ENCODE data around the gene NOP58. TPM values are rescaled to one million over a fixed set of nuclear protein-coding genes. Genes with fewer than 3 reads are reported as not detected.

Gene NOP58
- 10 to 100 TPM; 86.8 to 88.7 TPM for total RNA-seq

GRCh38 chr2:202265467-202266277 is at the start of gene NOP58:
NOP58 (plus strand) TSS chr2:202265763; CDS start chr2:202265942, 179 bp downstream.

GRCh38 chr2:202238234-202239197 is 27.0 kb upstream of the NOP58 start, which contains the start of gene SUMO1:
SUMO1 (minus strand) TSS chr2:202238597; CDS start chr2:202238451, 146 bp downstream.

Other genes starting within 250 kb of the NOP58 start
- under 1 TPM; 0.63 to 0.93 TPM for gene FZD7, start 231.9 kb upstream of the NOP58 start, total RNA-seq
- not detected for gene KIAA2012, start 192.5 kb upstream of the NOP58 start, total RNA-seq
- 10 to 100 TPM; 88.2 to 96.1 TPM for gene SUMO1, start 27.2 kb upstream of the NOP58 start, total RNA-seq
- 1 to 10 TPM; 5.6 to 7.2 TPM for gene BMPR2, start 110.6 kb downstream of the NOP58 start, total RNA-seq

Data from activated naive CD4-positive, alpha-beta T cell treated with anti-CD3 and anti-CD28 coated beads, Interleukin-2, amount 10 ng/mL, durations not matched to agents 5 hours and 36 hours (primary cell).